ENCODE data around the gene ZNF804A.
"Not testable (repeated sequence)": the region's sequence is repeated elsewhere in the genome, so short reads cannot be mapped to it uniquely, and the experiment has no call there.

Gene ZNF804A

GRCh38 chr2:184875212-184875611 lies 276.9 kb downstream of the ZNF804A start:
- no peak for TF ChIP-seq CTCF (IDR thresholded peaks at IDR 0.05; ENCODE audit: low read depth, low read length)
- no peak for DNase-seq (ENCODE audit: extremely low read depth, low read depth)

GRCh38 chr2:184875911-184876310 lies 277.6 kb downstream of the ZNF804A start:
- DNase-seq (ENCODE audit: extremely low read depth, low read depth): peak; percentile 18
- TF ChIP-seq CTCF (IDR thresholded peaks at IDR 0.05; ENCODE audit: low read depth, low read length): no peak

- no peak for TF ChIP-seq CTCF (IDR thresholded peaks at IDR 0.05; ENCODE audit: low read depth, low read length)
- no peak for DNase-seq (ENCODE audit: extremely low read depth, low read depth)
Measured at GRCh38 chr2:184877909-184878308, 279.6 kb downstream of the ZNF804A start.

DNA sequence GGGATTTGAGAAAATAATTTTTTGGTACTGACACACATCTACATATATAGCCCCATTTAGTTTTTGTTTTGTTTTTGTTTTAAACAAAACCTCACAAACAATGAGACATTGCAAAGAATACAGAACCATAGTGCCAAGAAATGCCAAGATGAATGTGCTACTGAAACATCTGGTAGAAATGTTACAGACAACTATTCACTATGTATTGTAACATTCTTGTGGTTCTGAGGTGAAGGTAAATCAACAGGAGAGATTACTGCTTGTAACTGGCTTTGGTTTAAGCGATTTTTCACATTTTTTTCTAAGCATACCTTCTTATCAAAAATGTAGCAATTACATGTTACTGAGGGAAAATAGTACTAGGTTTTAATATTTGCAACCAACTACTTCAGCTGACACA lies 281.3 kb downstream of the ZNF804A start:
- DNase-seq (ENCODE audit: extremely low read depth, low read depth): no peak

DNA sequence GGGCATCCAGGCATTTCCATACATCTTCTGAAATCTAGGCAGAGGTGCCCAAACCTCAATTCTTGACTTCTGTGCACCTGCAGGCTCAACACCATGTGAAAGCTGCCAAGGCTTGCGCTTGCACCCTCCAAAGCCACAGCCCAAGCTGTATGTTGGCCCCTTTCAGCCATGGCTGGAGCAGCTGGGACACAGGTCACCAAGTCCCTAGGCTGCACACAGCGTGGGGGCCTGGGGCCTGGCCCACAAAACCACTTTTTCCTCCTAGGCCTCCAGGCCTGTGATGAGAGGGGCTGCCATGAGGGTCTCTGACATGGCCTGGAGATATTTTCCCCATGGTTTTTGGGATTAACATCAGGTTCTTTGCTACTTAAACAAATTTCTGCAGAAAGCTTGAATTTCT lies 288.3 kb downstream of the ZNF804A start:
- not testable (repeated sequence) for DNase-seq (ENCODE audit: extremely low read depth, low read depth)

More for the DNA sequence above, 281.3 kb downstream of the ZNF804A start:
- TF ChIP-seq CTCF (IDR thresholded peaks at IDR 0.05; ENCODE audit: low read depth, low read length): no peak

DNA sequence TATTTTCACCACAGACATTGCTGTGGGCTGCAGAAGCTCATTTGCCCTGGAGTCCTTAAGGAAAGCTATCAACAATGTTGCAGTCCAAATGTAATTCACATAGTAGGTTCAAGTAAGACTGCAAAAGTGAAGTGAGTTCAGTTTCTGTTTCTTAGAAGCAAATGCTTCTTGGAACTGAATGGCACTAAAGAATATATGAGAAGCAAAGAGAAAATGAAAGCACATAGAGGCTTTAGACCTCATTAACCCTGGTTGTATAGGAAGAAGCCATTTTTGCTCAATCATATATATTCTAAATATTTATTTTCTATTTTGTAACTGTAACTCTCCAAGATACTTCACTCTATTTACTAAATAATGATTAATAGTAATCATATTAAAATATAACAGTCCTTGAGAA lies 292.0 kb downstream of the ZNF804A start:
- no peak for TF ChIP-seq CTCF (IDR thresholded peaks at IDR 0.05; ENCODE audit: low read depth, low read length)

DNA sequence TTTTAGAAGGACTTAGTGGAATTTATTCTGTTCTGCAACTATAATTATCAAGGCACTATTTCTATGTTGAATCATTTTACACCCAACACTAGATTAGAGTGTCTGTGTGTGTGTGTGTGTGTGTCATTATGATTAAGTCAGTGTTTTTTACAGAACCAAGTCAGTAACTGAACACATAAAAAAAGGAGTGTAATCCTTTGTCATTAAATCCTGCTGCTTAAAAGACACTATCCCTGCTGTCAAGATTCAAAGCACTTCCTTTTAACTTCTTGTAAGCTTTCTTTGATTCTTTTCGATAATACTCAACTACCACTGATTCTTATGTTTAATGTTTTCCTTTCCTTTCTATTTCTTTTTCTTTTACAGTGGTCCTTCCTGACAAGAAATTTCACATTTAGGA lies 306.7 kb downstream of the ZNF804A start:
- TF ChIP-seq CTCF (IDR thresholded peaks at IDR 0.05; ENCODE audit: low read depth, low read length): no peak
- DNase-seq (ENCODE audit: extremely low read depth, low read depth): no peak

More for the DNA sequence above, 292.0 kb downstream of the ZNF804A start:
- DNase-seq (ENCODE audit: extremely low read depth, low read depth): no peak

- no peak for DNase-seq (ENCODE audit: extremely low read depth, low read depth)
- TF ChIP-seq CTCF (IDR thresholded peaks at IDR 0.05; ENCODE audit: low read depth, low read length): no peak
Measured at GRCh38 chr2:184906160-184906559, 307.8 kb downstream of the ZNF804A start.
